WI38 (cell line): Measurements from ENCODE around the gene PACRG.

Experiments used
- H3K4me3 ChIP-seq: 2 replicates; pipeline ENCODE4 v1.5.1; 2011; ENCODE audit warnings: low read depth, mild to moderate bottlenecking, control low read depth, low read length
- TF ChIP-seq, protein P1 (sequence below): IDR thresholded peaks from 2 replicates; pipeline ENCODE4 v1.5.1; 2012; ENCODE audit warnings: low read depth, mild to moderate bottlenecking, control low read depth, low read length

PACRG gene

DNA sequence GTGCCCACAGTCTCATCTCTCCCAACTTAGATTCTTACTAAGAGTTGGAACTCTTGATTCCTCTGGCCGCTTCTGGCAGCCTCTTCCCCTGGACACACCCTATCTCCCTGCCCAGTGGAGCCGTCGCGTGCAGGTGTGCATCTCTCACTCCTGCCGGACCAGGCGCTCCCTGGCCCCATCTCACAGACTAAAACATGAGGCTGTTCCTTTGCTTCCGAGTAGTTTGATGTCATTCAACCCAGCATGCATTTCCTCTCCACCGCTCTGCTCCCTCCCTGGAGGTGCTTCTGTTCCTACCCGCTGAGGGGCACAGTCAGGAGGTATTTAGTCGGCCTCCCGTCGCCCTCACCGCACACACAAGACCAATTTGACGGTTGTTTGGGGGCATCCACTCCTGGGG is 458.8 kb downstream of the PACRG start:
- TF ChIP-seq, protein P1, sequence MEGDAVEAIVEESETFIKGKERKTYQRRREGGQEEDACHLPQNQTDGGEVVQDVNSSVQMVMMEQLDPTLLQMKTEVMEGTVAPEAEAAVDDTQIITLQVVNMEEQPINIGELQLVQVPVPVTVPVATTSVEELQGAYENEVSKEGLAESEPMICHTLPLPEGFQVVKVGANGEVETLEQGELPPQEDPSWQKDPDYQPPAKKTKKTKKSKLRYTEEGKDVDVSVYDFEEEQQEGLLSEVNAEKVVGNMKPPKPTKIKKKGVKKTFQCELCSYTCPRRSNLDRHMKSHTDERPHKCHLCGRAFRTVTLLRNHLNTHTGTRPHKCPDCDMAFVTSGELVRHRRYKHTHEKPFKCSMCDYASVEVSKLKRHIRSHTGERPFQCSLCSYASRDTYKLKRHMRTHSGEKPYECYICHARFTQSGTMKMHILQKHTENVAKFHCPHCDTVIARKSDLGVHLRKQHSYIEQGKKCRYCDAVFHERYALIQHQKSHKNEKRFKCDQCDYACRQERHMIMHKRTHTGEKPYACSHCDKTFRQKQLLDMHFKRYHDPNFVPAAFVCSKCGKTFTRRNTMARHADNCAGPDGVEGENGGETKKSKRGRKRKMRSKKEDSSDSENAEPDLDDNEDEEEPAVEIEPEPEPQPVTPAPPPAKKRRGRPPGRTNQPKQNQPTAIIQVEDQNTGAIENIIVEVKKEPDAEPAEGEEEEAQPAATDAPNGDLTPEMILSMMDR: no peak
- no peak overlapping the region for H3K4me3 ChIP-seq

DNA sequence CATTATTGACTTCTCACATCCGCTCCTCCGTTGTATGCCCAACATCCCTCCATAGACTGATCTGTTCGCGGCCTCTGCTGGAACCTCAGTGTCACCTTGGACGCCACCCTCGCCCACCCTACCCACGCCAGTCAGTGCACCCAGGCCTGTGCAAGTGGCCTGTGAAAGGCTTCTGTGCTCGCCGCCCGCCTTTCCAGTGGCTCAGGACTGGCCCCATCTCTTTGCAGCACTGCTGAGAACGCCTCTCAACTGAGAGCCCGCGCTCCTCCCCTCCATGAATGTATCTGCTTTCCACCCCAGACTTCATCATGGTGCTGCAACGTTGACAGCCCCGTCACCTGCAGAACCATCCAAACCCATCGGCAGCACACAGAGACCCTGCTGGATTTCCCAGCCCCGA is 459.4 kb downstream of the PACRG start:
- H3K4me3 ChIP-seq: no peak overlapping the region
- TF ChIP-seq, protein P1: no peak

DNA sequence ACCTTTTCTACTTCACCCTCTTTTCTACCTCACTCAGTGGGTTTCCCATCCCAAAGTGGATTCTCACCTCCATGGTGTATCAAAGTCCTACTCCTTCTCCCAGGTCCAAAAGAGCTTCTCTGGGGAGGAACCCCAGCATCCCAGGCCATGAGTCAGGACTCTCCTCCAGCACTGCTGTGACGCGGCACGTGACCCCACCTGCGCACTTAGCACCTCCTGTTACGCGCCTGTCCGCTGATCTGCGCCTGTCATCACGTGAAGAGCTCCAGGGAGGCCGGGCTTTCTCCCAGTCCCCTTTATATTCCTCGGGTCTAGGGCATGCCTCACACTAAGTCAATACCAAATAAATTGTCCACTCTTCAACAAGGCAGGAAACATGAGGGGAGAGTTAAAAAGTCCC is 459.8 kb downstream of the PACRG start:
- TF ChIP-seq, protein P1: no peak
- H3K4me3 ChIP-seq: no peak overlapping the region

DNA sequence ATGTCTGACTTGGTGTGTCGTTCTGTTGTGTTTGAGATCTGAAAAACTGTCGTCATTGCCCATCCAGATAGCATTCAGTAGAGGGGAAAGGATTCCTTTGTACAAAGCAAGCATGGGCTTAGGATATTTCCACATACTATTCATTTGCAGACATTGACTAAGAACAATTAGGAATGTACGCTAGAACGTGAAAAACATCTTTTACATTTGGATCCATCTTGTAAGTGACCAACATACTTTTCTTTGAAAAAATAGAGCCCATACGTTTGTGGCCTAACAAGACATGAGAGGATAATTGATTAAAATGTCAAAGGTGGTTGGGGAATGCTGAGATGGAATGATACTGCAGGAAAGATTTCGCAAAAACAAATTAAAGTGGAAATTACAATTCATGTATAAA is 461.0 kb downstream of the PACRG start:
- H3K4me3 ChIP-seq: no peak overlapping the region
- TF ChIP-seq, protein P1: no peak

DNA sequence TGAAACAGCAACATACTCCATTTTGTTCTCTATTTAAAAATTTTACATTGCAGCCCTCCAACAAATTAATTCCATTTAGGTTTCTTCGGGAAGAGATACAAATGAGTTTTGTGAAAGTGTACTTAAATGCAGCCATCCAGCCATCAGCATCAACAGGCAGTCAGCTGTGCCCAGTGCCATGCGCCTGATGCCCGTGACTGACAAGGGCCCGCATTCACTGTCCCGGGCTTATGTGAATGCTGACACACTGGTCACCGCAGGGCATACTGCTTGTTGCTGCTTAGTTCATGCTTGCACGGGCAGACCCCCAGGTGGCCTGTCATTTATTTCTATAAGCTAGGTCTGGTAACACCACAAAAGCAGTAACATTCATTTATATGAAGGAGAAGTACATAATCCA is 461.8 kb downstream of the PACRG start:
- TF ChIP-seq, protein P1: no peak
- no peak overlapping the region for H3K4me3 ChIP-seq

DNA sequence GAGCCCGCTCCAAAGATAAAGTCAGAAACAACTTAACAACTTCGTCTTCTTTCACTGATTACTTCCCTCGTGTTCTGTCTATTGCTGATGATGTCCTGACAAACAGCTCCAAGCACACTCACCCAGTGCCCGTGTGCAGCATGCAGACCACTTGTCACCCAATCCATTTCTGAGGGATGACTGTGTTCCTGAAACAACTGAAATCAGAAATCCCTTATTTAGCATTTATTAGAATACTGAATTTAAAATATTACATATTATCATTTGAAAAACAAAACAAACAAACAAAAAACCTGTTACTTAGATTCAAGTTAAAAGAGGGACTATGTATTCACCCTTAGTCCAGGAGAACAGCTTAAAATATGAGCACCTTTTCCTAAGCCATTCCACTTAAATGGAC is 463.0 kb downstream of the PACRG start:
- TF ChIP-seq, protein P1: no peak
- no peak overlapping the region for H3K4me3 ChIP-seq

DNA sequence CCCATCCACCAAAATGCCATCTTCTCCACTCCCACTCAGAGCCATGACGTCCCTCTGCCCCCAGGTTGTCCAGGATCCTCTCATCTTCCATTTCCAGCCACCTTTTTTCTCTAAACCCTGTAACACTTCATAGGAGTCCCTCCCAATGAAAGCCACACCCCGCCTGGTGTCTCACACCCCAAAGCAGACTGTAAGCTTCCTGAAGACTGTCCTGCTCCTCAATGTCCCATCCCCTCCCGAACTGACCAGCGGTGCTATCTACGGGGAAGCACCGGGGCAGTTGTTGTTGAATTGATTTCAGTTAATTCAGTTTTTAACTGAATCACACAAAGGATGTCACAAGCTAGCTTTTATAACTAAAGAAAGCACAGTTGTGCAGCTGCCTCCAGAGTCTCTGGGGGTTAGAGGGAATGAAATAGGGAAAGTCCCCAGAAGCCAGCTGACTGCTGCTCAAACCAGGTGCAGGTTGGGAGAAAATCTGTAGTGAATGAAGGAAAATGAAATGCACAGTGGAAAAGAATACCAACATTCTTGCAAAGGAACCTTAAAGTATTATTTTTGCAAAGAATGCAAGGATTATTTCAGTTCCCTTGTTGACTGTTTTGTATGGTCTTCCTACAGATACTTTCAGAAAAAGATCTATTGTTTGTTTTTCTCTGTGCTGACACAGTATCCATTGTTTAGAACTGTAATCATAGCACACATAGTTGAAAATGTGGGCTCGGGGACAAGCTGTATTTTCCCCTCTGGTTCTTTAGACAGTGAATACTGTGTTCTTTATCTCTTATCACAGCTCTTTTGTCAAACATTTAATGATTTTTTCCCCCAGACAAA is 464.1 kb downstream of the PACRG start:
- TF ChIP-seq, protein P1: no peak
- no peak overlapping the region for H3K4me3 ChIP-seq
